ENCODE measurements around the gene CHCHD2. TPM values are rescaled to one million over a fixed set of nuclear protein-coding genes. Genes with fewer than 3 reads are reported as not detected.
"Not testable (repeated sequence)": the region's sequence is repeated elsewhere in the genome, so short reads cannot be mapped to it uniquely, and the experiment has no call there.

Gene CHCHD2, protein sequence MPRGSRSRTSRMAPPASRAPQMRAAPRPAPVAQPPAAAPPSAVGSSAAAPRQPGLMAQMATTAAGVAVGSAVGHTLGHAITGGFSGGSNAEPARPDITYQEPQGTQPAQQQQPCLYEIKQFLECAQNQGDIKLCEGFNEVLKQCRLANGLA
- polyA plus RNA-seq (ENCODE audit: low read depth in 6 of 6) = 100 to 1,000 TPM; 457 to 617 (median 493) TPM

DNA sequence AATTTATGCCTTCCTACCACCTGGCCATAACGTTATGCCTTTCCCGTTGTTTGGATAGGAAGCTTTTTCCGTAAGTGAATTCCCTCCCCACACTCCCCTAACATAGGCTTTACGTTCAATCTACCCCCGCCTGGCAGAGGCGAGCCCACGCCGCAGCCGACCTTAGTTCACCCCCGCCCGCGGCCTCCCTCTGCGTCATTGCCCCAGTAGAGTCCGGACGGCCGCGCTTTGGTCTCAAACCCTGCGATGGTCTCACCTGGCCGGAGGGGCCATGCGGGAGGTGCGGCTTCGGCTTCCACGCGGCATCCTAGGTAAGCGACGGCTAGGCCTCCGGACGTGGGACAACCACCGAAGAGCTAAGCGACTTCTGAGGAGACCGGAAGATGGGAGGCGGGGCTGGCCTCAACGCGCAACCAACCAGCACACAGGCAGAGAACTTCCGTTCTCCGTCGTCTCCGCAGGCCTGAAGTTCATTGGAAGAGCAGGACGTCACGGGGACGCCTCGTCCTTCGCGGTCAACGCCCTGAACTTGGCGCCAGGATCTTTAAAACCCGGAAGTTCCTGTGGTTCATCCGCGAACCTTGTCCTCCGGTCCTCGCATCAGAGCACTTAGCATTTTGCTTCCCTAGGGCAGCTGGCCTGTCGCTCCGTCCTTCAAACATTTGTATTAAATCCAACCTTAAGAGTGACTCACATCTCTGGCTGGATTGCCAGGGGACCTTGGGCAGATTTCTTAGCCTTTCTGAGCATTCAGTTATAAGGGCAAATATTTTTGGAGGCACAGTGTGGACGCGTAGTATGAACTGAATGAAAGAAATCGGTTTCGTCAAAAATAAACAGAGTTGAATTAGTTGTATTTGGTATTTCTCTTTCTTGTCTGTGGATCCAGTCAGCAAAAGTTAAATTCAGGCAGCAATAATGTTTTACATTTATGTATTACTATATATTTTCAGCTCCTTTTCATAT, at the start of gene CHCHD2:
Gene CHCHD2, minus strand, starts transcription at position 369 of the 966 bp plus-strand sequence. Its CDS starts 63 bp downstream, at position 306.
- ATAC-seq (ENCODE audit: low read depth in 2 of 2) (peak; percentile 96 to 97), DNase-seq (peak; percentile 91)
- H3K4me1 Mint-ChIP-seq = peaks cover 23 to 40% (median 31%) of the 10 kb centered on the region in 3 donors
- peaks cover 0 to 3% (median 0%) of the 10 kb centered on the region in 3 donors for H3K27me3 Mint-ChIP-seq
- peak within 1 kb of the TSS; percentile 93 to 100 (median 98) for H3K4me3 Mint-ChIP-seq
- peaks cover 0 to 5% (median 2%) of the 10 kb centered on the region in 7 donors for H3K9me3 Mint-ChIP-seq
- peaks cover 4 to 23% of the 10 kb centered on the region in 2 donors for H3K36me3 Mint-ChIP-seq
- H3K27ac Mint-ChIP-seq = peak within 1 kb of the TSS; percentile 96 to 100 (median 98)

DNA sequence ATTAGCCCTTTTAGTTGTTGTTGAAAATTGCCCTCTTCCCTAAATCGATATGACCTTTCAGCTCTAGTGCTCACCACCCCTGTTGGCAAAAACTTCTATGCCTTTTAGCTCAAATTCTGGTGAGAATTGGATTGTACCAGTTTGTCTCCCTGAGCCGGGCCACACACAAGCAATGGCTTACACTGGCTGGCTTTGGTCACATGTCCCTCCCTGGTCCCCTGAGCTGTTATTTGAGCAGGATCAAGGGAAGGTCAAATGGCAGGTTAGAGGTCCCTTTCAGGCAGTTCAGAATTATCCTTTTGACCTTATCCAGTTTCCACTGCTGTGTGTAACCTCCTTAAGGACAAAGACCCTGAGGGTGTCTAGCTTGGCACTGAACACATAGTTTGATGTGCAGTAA, 24.8 kb upstream of the CHCHD2 start:
- not testable (repeated sequence) for H3K9me3 Mint-ChIP-seq; H3K4me1 Mint-ChIP-seq; H3K4me3 Mint-ChIP-seq; H3K36me3 Mint-ChIP-seq; H3K27ac Mint-ChIP-seq; H3K27me3 Mint-ChIP-seq; ATAC-seq (ENCODE audit: low read depth in 2 of 2); DNase-seq

DNA sequence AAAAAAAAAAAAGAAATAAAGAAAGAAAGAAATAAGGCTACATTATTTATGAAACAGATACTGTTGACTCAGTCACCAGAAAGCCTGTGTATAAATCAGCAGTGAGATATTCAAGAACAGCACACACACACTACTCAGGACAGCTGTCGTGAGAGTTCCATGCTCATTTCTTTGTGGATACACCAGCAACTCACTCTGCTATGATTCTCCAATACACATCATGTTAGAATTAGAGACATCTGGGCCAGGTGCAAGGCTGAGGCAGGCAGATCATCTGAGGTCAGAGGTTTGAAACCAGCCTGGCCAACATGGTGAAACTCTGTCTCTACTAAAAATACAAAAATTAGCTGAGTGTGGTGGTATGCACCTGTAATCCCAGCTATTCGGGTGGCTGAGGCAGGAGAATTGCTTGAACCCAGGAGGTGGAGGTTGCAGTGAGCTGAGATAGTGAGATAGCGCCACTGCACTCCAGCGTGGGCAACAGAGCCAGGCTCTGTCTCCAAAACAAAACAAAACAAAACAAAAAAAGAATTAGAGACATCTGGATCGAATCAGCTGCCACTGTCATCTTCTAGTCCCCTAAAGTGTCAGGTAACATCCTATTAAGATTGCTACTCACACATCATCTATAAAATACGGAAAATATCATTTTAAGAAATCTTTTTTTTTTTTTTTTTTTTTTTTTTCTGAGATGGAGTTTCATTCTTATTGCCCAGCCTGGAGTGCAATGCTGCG, 21.1 kb upstream of the CHCHD2 start:
- Mint-ChIP-seq H3K27me3 (peaks cover 0 to 4% (median 0%) of the 10 kb centered on the region in 3 donors), H3K36me3 (no peaks in the 10 kb centered on the region), H3K9me3 (no peaks in the 10 kb centered on the region), H3K4me3 (no peak overlapping the region), H3K4me1 (no peaks in the 10 kb centered on the region), H3K27ac (peak overlapping the region in 1 of 6 donors; percentile 9)
- ATAC-seq (ENCODE audit: low read depth in 2 of 2) (no peak), DNase-seq (no peak)

DNA sequence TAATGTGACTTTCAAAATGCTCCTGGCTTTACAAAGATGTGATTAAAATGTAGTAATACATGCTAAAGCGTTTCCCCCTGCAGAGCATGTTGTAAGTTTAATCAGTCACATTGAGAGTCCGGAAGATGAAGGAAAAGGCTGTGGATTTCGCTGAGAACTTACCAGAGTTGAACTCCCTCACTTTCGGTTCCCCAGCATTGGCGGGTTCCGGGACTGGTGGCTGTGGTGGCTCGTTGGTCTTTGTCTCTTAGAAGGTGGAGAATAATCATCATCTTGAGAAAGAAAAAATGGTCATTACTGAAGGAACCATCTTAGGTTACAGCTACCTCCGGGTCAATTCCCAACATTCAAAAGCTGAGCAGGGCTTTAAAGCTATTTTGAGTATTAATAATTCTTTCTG, 19.6 kb upstream of the CHCHD2 start:
- no peak for ATAC-seq (ENCODE audit: low read depth in 2 of 2)
- no peaks in the 10 kb centered on the region for H3K9me3 Mint-ChIP-seq
- no peaks in the 10 kb centered on the region for H3K36me3 Mint-ChIP-seq
- H3K4me1 Mint-ChIP-seq = no peaks in the 10 kb centered on the region
- H3K27ac Mint-ChIP-seq = no peak overlapping the region
- DNase-seq = no peak
- H3K4me3 Mint-ChIP-seq = no peak overlapping the region
- H3K27me3 Mint-ChIP-seq = peaks cover 0 to 4% (median 0%) of the 10 kb centered on the region in 3 donors

DNA sequence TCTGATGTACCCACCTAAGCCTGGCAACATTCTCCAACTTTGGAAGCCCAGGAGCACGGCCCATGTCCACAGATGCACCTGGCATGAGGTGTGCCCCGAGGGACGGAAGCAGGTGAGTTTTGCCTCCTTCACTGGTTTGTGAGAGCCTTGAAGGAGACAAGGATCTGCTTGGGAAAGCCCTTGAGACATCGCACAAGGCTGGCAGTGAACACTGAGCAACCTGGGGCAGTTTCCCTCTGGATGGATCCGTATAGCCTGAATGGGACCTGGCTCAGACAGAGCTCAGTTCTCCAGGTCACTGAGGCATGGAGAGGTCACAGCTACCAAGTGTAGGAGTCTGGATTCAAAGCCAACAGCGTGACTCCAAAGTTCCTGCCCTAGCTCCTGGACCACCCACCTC, 18.7 kb upstream of the CHCHD2 start:
- H3K4me3 Mint-ChIP-seq = no peak overlapping the region
- H3K27ac Mint-ChIP-seq = no peak overlapping the region
- DNase-seq (no peak), ATAC-seq (ENCODE audit: low read depth in 2 of 2) (no peak)
- H3K27me3 Mint-ChIP-seq = peaks cover 4% of the 10 kb centered on the region in 3 donors
- H3K36me3 Mint-ChIP-seq = no peaks in the 10 kb centered on the region
- peaks cover 0 to 1% (median 0%) of the 10 kb centered on the region in 7 donors for H3K9me3 Mint-ChIP-seq
- no peaks in the 10 kb centered on the region for H3K4me1 Mint-ChIP-seq

DNA sequence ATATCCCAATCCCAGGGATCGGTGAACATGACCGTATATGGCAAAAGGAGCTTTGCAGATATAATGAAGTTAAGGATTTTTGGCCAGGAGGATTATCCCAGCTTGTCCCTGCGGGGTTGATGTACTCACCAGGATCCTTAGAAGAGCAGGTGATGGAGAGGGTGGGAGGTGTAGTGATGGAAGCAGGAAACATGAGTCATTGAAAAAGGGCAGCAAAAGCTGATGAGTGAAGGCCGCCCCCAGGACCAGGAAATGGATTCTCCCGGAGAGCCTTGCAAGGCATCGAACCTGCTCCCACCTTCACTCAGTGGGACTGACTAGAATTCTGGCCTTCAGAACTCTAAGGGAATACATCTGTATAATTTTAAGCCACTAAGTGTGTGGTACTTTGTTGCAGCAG, 15.2 kb upstream of the CHCHD2 start:
- Mint-ChIP-seq H3K27me3 (peaks cover 18 to 24% (median 24%) of the 10 kb centered on the region in 3 donors), H3K4me3 (no peak overlapping the region), H3K9me3 (peaks cover 0 to 1% (median 0%) of the 10 kb centered on the region in 7 donors), H3K27ac (no peak overlapping the region), H3K36me3 (no peaks in the 10 kb centered on the region), H3K4me1 (no peaks in the 10 kb centered on the region)
- DNase-seq (no peak), ATAC-seq (ENCODE audit: low read depth in 2 of 2) (no peak)

DNA sequence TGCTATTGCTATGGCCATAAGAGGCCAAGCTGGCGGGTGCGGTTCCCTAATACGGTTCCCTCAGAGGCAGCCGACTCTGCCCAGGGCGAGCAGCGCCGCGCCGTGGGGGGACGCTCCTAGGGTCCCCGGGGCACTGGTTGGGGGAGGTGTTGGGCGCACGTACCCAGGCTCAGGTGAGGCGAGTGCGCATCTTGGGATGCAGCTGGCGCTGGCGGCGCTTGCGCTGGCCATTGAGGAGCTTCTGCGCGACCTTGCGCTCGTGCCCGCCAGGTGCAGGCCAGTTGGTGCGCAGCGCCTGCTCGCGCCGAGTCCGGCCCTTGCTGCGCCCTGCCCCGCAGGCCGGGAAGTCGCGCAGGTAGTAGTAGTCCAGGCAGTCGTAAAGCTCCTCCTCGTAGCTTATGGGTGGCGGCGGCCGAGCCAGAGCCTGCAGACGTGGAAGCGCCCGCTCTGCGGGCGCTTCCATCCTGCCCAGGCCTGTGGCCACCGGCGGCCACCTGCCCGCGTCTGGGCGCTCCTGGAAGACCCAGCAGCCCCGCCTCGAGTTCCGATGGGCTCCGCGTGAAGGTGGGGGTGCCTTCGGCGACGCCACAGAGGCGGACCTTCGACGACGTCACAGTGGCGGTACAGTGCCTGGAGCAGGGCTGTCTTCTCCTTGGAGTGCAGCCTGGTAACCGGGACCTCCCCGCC, 9.7 kb upstream of the CHCHD2 start, which contains the start of gene NUPR2:
Gene NUPR2, minus strand, starts transcription at position 566 of the 687 bp plus-strand sequence. Its CDS starts 103 bp downstream, at position 463.
- H3K27me3 Mint-ChIP-seq = peaks cover 27 to 50% (median 30%) of the 10 kb centered on the region in 3 donors
- peaks cover 0 to 1% (median 0%) of the 10 kb centered on the region in 7 donors for H3K9me3 Mint-ChIP-seq
- H3K36me3 Mint-ChIP-seq = no peaks in the 10 kb centered on the region
- ATAC-seq (ENCODE audit: low read depth in 2 of 2) (no peak), DNase-seq (no peak)
- no peaks in the 10 kb centered on the region for H3K4me1 Mint-ChIP-seq
- H3K27ac Mint-ChIP-seq = no peak within 1 kb of the TSS
- H3K4me3 Mint-ChIP-seq = no peak within 1 kb of the TSS

DNA sequence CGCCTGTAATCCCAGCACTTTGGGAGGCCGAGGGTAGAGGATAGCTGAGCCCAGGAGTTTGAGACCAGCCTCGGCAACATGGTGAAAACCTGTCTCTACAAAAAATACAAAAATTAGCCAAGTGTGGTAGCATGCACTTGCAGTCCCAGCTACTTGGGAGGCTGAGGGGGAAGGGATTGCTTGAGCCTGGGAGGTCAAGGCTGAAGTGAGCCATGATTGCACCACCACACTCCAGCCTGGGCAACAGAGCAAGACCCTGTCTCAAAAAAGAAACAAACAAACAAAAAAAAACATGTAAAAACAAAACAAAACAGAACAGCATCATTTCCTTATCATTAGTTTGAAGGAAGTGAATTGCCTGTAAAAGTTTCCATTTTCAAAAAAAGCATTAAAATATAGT, 6.0 kb upstream of the CHCHD2 start:
- H3K4me3 Mint-ChIP-seq; H3K4me1 Mint-ChIP-seq; H3K36me3 Mint-ChIP-seq; H3K9me3 Mint-ChIP-seq; ATAC-seq (ENCODE audit: low read depth in 2 of 2); DNase-seq: not testable (repeated sequence)
- peak overlapping the region in 1 of 6 donors; percentile 33 for H3K27ac Mint-ChIP-seq
- H3K27me3 Mint-ChIP-seq = peaks cover 15 to 35% (median 16%) of the 10 kb centered on the region in 3 donors

DNA sequence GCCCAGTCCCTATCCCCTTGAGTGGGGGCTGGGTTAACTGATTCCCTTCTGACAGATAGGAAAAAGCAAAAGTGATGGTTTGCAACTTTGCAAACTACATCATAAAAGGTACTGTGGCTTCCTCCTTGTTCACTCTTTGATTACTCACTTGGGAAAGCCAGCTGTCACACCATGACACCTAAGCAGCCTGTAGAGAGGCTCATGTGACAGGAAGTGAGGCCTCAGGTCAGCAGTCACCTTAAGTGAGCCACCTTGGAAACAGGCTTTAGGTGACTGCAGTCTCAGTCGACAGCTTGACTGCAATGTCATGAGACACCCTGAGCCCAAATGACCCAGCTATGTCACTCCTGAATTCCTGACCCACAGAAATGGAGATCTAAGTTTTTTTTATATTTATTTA, 4.3 kb upstream of the CHCHD2 start:
- Mint-ChIP-seq H3K27ac (no peak overlapping the region), H3K9me3 (peaks cover 0 to 5% (median 2%) of the 10 kb centered on the region in 7 donors), H3K4me3 (no peak overlapping the region), H3K36me3 (peaks cover 0 to 22% of the 10 kb centered on the region in 2 donors), H3K4me1 (peaks cover 19 to 23% (median 23%) of the 10 kb centered on the region in 3 donors), H3K27me3 (peaks cover 5 to 20% (median 16%) of the 10 kb centered on the region in 3 donors)
- no peak for DNase-seq
- ATAC-seq (ENCODE audit: low read depth in 2 of 2) = no peak

DNA sequence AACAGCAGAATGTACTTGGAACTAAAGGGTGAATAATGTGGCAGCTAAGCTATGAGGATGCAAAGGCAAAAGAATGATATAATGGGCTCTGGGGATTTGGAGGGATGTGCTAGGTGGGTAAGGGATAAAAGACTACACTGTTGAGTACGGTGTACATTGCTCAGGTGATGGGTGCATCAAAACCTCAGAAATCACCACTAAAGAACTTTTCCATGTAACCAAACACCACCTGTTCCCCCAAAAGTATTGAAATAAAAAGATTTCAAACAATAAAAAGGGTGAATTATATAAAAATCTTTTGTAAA, 1.6 kb upstream of the CHCHD2 start:
- Mint-ChIP-seq H3K27ac (peak overlapping the region in 5 of 6 donors; percentile 24 to 97 (median 71)), H3K4me1 (peaks cover 23 to 40% (median 31%) of the 10 kb centered on the region in 3 donors)
- ATAC-seq (ENCODE audit: low read depth in 2 of 2) = no peak

DNA sequence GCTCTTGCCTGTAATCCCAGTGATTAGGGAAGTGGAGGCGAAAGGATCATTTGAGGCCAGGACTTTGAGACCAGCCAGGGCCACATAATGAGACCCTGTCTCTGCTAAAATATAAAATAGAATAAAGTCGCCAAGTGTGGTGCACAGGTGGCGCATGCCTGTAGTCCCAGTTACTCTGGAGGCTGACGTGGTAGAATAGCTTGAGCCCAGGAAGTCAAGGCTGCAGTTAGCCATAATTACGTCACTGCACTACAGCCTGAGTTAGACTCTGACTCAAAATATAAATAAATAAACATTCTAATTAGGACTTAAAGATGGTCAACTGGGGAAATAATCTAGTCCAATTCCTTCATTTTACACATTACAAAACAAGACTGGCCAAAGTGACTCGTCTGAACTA, 768 bp downstream of the CHCHD2 start:
- Mint-ChIP-seq H3K4me1 (peaks cover 23 to 43% (median 36%) of the 10 kb centered on the region in 3 donors), H3K4me3 (peak overlapping the region; percentile 93 to 100 (median 98)), H3K9me3 (peaks cover 0 to 5% (median 2%) of the 10 kb centered on the region in 7 donors), H3K27me3 (peaks cover 0 to 3% (median 0%) of the 10 kb centered on the region in 3 donors), H3K36me3 (peaks cover 9 to 31% of the 10 kb centered on the region in 2 donors), H3K27ac (peak overlapping the region; percentile 96 to 100 (median 98))
- DNase-seq = no peak
- no peak for ATAC-seq (ENCODE audit: low read depth in 2 of 2)

More for the DNA sequence above, 1.6 kb upstream of the CHCHD2 start:
- Mint-ChIP-seq H3K36me3 (peaks cover 4 to 22% of the 10 kb centered on the region in 2 donors), H3K27me3 (peaks cover 0 to 3% (median under 1%) of the 10 kb centered on the region in 3 donors), H3K4me3 (peak overlapping the region in 5 of 8 donors; percentile 93 to 98 (median 98)), H3K9me3 (peaks cover 0 to 5% (median 2%) of the 10 kb centered on the region in 7 donors)
- no peak for DNase-seq

DNA sequence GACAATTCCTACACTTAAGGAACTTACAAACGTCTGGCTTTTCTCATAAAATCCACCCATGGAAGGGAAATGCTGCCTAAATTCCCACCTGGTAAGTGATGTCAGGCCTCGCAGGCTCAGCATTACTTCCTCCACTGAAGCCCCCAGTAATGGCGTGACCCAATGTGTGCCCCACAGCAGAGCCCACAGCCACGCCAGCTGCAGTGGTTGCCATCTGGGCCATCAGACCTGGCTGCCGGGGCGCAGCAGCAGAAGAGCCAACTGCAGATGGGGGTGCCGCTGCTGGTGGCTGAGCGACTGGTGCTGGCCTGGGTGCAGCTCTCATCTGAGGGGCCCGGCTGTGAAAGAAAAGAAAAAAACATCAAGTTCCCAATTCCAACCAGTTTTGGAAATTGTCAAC, 2.1 kb downstream of the CHCHD2 start:
- Mint-ChIP-seq H3K27ac (peak overlapping the region in 1 of 6 donors; percentile 69), H3K4me1 (peaks cover 23 to 43% (median 36%) of the 10 kb centered on the region in 3 donors), H3K36me3 (peaks cover 10 to 33% of the 10 kb centered on the region in 2 donors), H3K4me3 (peak overlapping the region in 3 of 8 donors; percentile 12 to 79 (median 59))
- not testable (repeated sequence) for ATAC-seq (ENCODE audit: low read depth in 2 of 2); DNase-seq; H3K27me3 Mint-ChIP-seq; H3K9me3 Mint-ChIP-seq
